Activated naive CD8-positive, alpha-beta T cell treated with anti-CD3 and anti-CD28 coated beads, Interleukin-2, amount 10 ng/mL, durations not matched to agents 7 days and 5 days (primary cell): ENCODE data around the gene PIK3CG. TPM values are rescaled to one million over a fixed set of nuclear protein-coding genes. Genes with fewer than 3 reads are reported as not detected.
"Not testable (repeated sequence)": the region's sequence is repeated elsewhere in the genome, so short reads cannot be mapped to it uniquely, and the experiment has no call there.

Source experiments
- ATAC-seq: fragments of 150-1000 bp; cut with Tn5 transposase; one replicate; pipeline ENCODE4 v1.10.0; 2021; ENCODE audit warnings: low read depth, moderate library complexity
- POLR2A ChIA-PET: fragments of 350-600 bp; sonication (Branson Sonifier 250); formaldehyde crosslinking; loops from one replicate; lab custom pipeline; 2021; ENCODE audit warnings: antibody characterized with exemption; lab: Charles Lee
- DNase-seq: peaks from one replicate; pipeline ENCODE4 v3.0.0; 2021
- H3K27ac Mint-ChIP-seq: one replicate; pipeline ENCODE4 v1.8.0; 2022; ENCODE audit warnings: mild to moderate bottlenecking, mixed read lengths
- H3K27me3 Mint-ChIP-seq: one replicate; pipeline ENCODE4 v1.8.0; 2022; ENCODE audit warnings: mild to moderate bottlenecking, moderate library complexity, mixed read lengths
- H3K36me3 Mint-ChIP-seq: one replicate; pipeline ENCODE4 v1.8.0; 2021; ENCODE audit warnings: mild to moderate bottlenecking, mixed read lengths
- H3K4me1 Mint-ChIP-seq: one replicate; pipeline ENCODE4 v1.8.0; 2021; ENCODE audit warnings: mixed read lengths
- H3K4me3 Mint-ChIP-seq: one replicate; pipeline ENCODE4 v1.8.0; 2022; ENCODE audit warnings: mild to moderate bottlenecking, moderate library complexity, mixed read lengths
- H3K9me3 Mint-ChIP-seq: one replicate; pipeline ENCODE4 v1.8.0; 2021; ENCODE audit warnings: mixed read lengths
- total RNA-seq, 2 experiments: library from RNA; stranded (reverse); gene quantifications; one replicate each; pipeline ENCODE4 v1.2.3, GENCODE V29; 2021

PIK3CG gene
- total RNA-seq, 2 experiments from 2014 or later, result 54.1 to 55.9 TPM

DNA sequence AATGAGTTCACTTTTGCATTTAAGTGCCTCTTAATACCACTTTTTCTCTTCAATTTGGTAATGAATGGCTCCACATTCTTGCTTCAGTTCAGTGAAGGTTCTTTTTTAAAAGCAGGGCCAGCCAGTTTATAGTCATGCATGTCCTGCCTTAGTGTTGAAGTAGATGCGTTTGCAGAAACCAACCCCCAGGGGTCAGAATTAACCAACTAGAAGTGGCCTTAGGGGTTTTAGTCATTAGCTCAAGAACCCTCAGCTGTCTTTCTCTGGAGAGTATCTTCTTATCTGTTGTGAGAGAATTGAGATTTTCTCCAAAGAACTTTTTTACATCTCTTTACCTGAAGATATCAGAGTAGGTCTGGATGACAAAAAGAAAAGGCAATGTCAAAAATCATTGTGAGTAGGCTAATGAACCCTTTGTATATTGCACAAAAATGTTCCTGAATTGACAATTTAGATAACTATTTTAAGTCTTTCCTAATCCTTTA is 82.2 kb downstream of the PIK3CG start:
- Mint-ChIP-seq H3K27me3 (peaks cover 9% of the 10 kb centered on the region), H3K27ac (no peak overlapping the region), H3K4me3 (no peak overlapping the region), H3K36me3 (no peaks in the 10 kb centered on the region), H3K4me1 (no peaks in the 10 kb centered on the region), H3K9me3 (no peaks in the 10 kb centered on the region)
- ATAC-seq (no peak), DNase-seq (no peak)
- POLR2A ChIA-PET, result interaction anchor here (0.9 kb wide), 1 partner anchor 179 kb away, joined by 4 read pairs; no protein-coding TSS in a partner anchor

GRCh38 chr7:106952001-106952657 is 87.0 kb downstream of the PIK3CG start:
- H3K4me3 Mint-ChIP-seq, result no peak overlapping the region
- POLR2A ChIA-PET, result no interaction called here

GRCh38 chr7:106952658-106953231 is 87.7 kb downstream of the PIK3CG start:
- no peak for DNase-seq
- POLR2A ChIA-PET, result no interaction called here
- no peaks in the 10 kb centered on the region for H3K4me1 Mint-ChIP-seq
- H3K4me3 Mint-ChIP-seq, result no peak overlapping the region
- H3K27ac Mint-ChIP-seq, result no peak overlapping the region
- H3K9me3 Mint-ChIP-seq, result no peaks in the 10 kb centered on the region
- ATAC-seq, result no peak
- H3K27me3 Mint-ChIP-seq, result peaks cover 9% of the 10 kb centered on the region
- H3K36me3 Mint-ChIP-seq, result no peaks in the 10 kb centered on the region

More at GRCh38 chr7:106952001-106952657, 87.0 kb downstream of the PIK3CG start:
- no peaks in the 10 kb centered on the region for H3K9me3 Mint-ChIP-seq
- DNase-seq (no peak), ATAC-seq (no peak)
- H3K36me3 Mint-ChIP-seq, result no peaks in the 10 kb centered on the region
- no peaks in the 10 kb centered on the region for H3K4me1 Mint-ChIP-seq
- H3K27ac Mint-ChIP-seq, result no peak overlapping the region
- H3K27me3 Mint-ChIP-seq, result peaks cover 9% of the 10 kb centered on the region

GRCh38 chr7:106954840-106955239 is 89.8 kb downstream of the PIK3CG start:
- H3K9me3 Mint-ChIP-seq, result no peaks in the 10 kb centered on the region
- DNase-seq, result no peak
- POLR2A ChIA-PET, result no interaction called here
- H3K36me3 Mint-ChIP-seq, result no peaks in the 10 kb centered on the region
- H3K4me1 Mint-ChIP-seq, result no peaks in the 10 kb centered on the region
- H3K4me3 Mint-ChIP-seq, result no peak overlapping the region
- peaks cover 6% of the 10 kb centered on the region for H3K27me3 Mint-ChIP-seq
- no peak for ATAC-seq
- no peak overlapping the region for H3K27ac Mint-ChIP-seq

- H3K4me1 Mint-ChIP-seq, result not testable (repeated sequence)
These were observed 90.8 kb downstream of the PIK3CG start for GRCh38 chr7:106955857-106956256.

More at GRCh38 chr7:106955857-106956256, 90.8 kb downstream of the PIK3CG start:
- H3K4me3 Mint-ChIP-seq, POLR2A ChIA-PET, DNase-seq, H3K27me3 Mint-ChIP-seq, H3K27ac Mint-ChIP-seq, ATAC-seq, H3K36me3 Mint-ChIP-seq, H3K9me3 Mint-ChIP-seq: not testable (repeated sequence)

Other genes starting within 250 kb of the PIK3CG start
- gene CCDC71L, start 204.1 kb upstream of the PIK3CG start, total RNA-seq, result 10 to 100 TPM; 20.5 to 22.3 TPM
- gene PRKAR2B, start 179.4 kb downstream of the PIK3CG start, total RNA-seq, result 1 to 10 TPM; 1.4 to 1.6 TPM